Middle frontal gyrus (tissue), 1 donor: ENCODE data around the gene SORL1.
"Not testable (repeated sequence)": the region's sequence is repeated elsewhere in the genome, so short reads cannot be mapped to it uniquely, and the experiment has no call there.

Experiments
- DNase-seq: peaks from one replicate; pipeline ENCODE4 v3.0.0-alpha.2; 2015; ENCODE audit warnings: low spot score; ENCODE audit errors: extremely low spot score

SORL1 gene

GRCh38 chr11:121451986-121452608 lies at the start of gene SORL1:
Gene SORL1 (plus strand): TSS chr11:121452314. CDS start chr11:121452332, 18 bp downstream.
- DNase-seq: no peak

DNA sequence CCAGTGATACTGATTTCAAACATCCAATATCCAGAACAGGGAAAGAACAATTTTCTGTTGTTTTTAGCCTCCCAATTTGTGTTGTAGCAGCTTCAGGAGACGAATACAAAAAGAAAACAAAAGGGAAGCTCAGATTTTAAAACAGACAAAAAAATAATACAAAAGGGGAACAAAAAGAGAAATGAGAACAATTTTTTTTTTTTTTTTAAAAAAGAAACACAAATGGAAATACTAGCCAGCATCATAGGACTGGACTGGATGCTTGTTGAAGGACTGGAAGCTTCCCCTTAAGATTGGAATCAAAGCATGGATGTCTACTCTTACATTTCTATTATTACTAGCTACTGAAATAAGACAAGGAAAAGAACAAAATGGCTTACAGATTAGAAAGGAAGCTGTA lies 46.5 kb upstream of the SORL1 start:
- DNase-seq: no peak

GRCh38 chr11:121406291-121406690 lies 45.8 kb upstream of the SORL1 start:
- DNase-seq: no peak

DNA sequence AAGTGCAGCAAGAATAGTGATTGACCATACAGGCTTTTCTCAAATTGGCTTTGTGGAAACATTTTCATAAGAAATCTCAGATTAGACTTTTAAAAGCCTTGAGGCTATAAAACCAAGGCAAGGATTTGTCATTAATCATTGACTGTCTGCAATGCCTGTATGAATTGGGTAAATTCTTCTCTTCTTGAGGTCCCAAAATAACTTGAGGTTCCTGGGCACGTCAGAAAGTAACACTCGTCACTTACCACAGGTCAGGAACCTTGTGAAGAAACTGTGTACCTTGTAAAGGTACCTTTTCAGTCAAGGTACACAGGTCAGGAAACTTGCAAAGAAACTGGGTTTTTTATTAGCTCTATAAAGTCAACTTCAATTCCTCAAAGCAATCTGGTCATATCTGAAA lies 43.3 kb upstream of the SORL1 start:
- DNase-seq: no peak

DNA sequence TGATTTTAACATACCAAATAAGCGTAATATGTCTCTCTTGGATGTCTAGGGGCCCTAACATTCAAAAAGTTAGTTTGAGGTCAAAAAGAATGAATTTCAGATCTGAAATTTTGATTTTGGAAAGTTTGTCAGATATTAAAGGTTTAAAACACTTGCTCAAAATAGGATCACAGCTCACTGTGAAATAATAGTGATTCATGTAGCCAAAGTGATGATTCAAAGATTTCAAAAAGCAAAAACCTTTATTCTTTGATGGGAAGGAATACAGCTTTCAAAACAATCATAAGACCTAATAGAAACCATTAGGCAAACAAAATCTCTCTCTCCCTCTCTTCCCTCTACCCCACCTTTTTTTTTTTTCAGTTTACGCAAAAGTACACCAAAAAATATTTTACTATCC lies 42.1 kb upstream of the SORL1 start:
- DNase-seq: not testable (repeated sequence)

GRCh38 chr11:121411330-121411729 lies 40.8 kb upstream of the SORL1 start:
- DNase-seq: not testable (repeated sequence)

DNA sequence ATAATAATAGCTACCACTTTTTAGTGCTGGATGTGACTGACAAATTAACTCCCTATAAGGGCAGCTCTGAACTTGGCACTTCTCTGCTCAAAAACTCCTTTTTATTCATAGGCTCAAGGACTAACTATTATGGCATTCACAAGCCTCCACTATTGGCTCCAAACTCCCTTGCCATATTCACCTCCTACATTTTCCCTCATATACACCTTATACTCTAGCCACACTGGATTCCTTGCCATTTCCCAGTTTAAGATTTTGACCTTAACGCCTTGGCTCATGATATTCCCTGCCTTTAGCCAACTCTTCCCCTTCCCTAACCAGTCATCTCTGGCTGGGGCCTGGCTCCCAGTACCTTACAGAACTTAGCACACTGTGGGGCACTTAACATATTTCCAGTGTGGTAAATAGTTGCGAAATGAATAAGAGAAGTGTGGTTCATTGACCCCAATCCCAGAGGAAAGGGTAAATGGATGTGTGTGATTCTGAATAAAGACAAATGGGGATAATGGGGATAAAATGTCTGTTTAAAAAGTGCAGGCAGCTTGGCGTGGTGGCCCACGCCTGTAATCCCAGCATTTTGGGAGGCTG lies 40.0 kb upstream of the SORL1 start:
- no peak for DNase-seq

GRCh38 chr11:121412711-121413415 lies 39.3 kb upstream of the SORL1 start:
- DNase-seq: no peak

DNA sequence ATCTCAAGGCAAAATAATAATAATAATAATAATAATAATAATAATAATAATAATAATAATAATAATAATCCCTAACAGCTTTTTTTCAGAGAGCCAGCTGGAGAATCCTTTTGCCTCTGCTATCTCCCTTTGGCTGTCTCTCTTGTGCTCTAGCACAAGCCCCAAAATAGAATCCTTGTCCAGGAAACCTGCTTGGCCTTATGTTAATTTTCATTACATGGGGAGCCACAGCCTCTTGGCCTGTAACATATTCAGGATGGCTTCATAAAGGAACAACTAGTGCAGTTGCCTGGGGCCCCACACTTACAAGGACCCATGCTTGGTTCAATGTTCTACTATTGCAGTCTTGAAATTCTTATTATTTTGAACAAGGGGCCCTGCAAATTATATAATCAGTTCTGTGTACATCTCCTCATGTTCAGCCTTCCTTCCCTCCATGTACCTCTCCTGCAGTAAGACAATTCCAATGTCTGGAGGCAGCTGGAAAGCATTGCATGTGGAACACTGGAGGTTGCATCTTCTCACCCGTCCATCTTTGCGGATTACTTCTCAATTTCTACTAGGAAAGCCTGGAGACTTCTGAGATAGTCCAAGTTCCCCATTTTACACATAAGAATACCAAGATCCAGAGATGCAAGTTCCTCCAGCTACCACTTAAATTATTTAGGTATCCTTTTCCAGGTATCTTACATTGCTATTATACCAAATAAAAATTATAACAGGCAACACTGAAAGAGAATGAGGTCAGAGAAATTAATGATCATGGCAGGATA lies 37.8 kb upstream of the SORL1 start:
- no peak for DNase-seq

DNA sequence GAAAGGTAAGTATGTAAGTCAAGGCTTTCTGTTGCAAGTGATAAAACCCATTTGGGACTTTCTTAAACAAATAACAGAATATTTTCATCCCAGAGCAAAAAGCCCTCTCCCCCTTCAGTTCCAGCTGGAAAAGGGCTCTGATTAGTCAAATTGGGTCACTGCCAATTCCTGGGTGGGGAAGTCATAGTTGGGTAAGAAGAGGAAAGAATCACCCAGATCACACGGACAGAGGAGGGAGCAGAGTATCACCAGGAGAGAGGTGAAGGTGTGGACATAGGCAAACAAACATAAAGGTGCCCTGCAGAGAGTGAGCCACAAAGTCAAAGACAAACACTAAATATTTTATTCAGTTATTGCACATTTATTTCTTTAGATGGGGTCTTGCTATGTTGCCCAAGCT lies 36.3 kb upstream of the SORL1 start:
- no peak for DNase-seq

DNA sequence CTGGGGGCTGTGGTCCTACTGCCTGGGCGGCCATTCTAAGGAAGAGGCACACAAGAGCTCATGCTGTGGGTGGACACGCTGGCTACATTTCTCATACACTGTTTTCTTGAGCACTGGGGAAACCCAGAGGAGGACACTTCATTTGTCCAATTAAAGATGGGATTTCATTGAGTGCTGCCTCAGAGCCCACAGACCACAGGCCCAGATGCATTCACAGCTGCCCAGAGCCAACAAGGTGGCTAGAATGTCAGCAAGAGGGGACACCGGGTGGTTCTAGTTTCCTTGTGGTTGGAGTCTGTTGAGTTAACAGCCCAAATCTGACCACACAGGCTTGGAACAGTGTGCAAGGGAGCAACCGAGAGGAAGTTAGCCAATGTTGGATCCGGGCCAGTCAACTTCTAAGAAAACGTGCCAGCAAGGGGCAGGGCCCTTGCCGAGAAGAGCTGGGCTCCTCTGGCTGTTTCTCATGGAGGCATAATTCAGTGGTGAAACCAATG lies 35.0 kb upstream of the SORL1 start:
- DNase-seq: no peak

GRCh38 chr11:121417607-121418006 lies 34.5 kb upstream of the SORL1 start:
- DNase-seq: no peak

DNA sequence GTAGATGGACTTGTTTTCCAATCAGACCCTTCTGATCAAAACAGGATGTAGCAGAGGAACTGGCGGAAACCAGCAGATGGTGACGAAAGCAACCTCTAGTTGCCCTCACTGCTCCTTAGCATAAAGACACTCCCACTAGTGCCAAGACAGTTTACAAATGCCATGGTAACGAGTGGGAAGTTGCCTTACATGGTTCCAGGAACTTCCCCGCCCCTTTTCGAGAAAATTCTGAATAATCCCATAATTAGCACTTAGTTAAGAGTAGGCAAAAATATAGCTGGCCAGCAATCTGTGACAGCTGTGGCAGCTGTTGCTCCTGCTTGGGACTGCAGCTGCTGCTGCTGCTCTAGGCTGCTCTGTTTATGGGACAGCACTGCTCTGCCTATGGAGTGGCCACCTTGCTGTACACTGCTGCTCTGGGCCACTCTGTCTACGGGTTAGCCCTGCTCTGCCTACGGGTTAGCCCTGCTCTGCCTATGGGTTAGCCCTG lies 33.4 kb upstream of the SORL1 start:
- DNase-seq: no peak

- DNase-seq: no peak
Observed at GRCh38 chr11:121419836-121420235, 32.3 kb upstream of the SORL1 start.

DNA sequence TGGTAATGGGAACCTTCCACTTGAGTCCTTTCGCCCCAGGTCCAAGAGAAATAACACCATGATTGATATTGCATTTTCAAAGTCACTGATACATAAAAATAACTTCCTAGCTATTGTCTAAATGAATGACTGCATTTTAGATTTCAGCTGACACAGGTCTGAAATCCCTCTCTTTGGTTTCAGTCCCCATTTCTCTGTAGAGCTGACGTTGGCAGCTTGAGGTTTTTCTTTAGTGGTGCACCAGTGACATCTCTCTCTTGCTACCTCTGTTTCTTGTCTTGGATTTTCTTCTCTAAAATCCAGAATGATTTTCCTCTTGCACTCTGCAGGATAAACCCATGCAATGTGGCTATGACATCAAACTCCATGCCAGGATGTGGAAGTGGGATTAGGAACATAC lies 31.7 kb upstream of the SORL1 start:
- no peak for DNase-seq

- no peak for DNase-seq
Observed at GRCh38 chr11:121421149-121421901, 30.8 kb upstream of the SORL1 start.

GRCh38 chr11:121422675-121423074 lies 29.4 kb upstream of the SORL1 start:
- DNase-seq: no peak

DNA sequence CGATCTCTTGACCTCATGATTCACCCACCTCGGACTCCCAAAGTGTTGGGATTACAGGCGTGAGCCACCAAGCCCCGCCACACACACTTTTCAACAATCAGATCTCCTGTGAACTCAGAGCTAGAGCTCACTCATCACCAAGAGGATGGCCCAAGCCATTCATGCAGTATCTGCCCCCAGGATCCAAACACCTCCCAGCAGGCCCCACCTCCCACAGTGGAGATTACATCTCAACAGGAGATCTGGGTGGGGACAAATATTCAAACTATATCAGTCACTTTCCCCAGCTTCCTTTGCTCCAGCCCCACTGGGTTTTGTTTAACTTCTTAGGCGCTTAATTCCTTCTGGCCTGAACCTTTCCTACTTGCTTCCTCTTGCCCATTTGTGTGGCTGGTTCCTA lies 26.3 kb upstream of the SORL1 start:
- no peak for DNase-seq

DNA sequence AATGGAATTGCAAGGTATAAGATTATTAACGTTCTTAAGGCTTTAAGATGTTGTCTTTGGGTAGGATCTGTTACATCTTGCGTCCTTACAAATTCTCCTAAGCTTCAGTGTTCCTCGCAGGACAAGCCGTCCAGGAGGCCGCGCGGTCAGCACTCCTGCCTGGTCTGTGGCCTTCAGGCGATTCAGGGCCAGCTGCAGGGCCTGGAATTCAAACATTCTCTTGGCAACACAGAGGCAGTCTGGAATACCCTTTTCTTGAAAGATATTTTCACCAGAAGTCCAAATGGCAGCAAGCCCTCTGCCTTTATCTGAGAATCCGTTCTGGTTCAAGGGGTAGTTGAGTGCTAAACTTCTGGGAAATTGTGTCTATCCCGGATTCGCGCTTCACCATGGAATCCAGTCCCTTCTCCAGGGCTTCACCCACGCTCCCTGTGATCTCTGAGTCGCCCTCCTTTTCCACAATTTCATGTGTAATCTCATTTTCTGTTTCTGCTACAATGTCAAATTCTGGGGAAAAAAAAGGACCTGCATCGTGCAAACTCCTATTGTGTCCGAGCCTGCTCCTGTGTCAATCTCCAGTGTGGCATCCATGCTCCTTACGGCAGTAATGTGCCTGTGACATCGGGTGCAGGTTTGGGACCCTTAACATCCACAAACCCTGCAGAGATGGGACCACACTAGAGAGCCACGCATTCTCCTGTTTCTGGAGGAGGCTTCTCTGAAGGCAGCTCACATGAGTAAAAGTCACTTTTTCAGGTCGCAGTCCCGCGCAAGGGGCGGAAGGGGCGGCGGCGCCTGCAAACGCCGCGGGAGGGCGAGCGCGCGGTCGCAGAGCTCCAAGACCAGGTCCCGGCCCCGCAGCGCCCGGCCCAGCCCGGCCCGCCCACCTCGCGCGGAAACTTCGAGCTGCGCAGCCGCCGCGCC lies 25.4 kb upstream of the SORL1 start:
- DNase-seq: no peak

GRCh38 chr11:121427400-121427744 lies 24.7 kb upstream of the SORL1 start:
- no peak for DNase-seq
